Measurements from ENCODE around the gene RPS3A.
"Not testable (repeated sequence)": the region's sequence is repeated elsewhere in the genome, so short reads cannot be mapped to it uniquely, and the experiment has no call there.

The RPS3A gene

DNA sequence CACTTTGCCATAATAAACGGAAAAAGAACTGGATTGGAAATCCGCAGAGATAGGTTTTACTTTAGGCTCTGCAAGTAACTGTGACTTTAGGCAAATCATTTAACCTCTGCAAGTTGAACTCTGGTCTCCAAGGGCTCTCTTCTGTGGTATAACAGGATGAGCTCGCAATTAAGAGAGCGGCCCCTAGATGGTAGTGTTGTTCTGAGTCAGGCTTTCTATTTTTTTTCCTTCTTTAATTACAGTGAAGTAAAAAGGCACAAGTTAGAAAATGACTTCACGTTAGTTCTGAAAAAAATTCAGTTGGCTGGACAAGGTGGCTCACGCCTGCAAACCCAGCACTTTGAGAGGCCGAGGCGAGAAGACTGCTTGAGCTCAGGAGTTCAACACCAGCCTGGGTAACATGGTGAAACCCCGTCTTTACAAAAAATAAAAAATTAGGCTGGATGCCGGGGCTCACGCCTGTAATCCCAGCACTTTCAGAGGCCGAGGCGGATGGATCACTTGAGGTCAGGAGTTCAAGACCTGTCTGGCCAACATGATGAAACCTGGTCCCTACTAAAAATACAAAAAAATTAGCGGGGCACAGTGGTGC is 18.0 kb downstream of the RPS3A start:
- peak; percentile 10 for DNase-seq

DNA sequence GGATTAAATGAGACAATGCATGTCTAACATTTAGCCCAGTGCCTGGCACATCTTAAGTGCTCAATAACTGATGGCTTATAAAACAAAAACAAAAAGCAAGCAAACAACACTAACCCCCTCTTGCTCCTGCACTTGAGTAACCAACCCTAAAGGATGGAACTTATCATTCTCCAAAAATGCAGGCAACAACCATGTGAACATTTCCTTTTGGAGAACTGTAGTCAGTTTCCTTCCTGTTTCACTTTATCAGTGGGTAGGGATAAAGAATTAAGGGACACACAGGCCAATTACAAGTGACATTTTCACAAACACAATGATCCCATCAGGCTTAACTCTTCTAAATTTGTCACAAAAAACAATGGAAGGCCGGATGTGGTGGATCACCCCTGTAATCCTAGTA is 30.4 kb downstream of the RPS3A start:
- no peak for DNase-seq

DNA sequence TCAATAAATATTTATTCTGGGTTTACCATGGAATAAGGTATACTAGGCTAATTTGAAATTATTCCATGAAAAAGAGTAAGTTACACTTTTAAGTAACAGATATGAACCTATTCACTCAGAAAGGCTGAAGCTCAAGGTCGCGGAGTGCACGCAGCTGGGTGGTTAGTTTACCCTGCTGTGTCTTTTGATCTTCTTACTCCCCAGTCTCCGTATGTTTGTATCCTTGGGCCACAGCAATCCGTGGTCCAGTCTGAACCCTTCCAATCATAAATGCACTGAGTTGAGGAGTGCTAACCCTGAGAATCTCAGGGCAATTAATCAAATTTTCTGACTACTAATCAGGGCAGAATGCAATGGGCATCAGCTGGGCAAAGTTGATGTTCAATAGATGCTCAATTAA is 33.9 kb downstream of the RPS3A start:
- DNase-seq = no peak

DNA sequence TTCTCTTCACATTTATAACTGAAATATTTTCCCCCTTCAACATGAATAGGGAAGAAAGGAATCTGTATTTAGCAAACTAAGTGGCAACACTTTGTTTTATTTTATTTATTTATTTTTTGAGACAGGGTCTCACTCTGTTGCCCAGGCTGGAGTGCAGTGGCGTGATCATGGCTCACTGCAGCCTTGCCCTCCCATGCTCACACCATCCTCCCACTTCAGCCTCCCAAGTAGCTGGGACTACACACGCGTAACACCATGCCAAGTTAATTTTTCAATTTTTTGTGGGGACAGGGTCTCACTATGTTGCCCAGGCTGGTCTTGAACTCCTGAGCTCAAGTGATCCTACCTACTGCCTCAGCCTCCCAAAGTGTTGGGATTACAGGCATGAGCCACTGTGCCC is 36.6 kb downstream of the RPS3A start:
- not testable (repeated sequence) for DNase-seq

DNA sequence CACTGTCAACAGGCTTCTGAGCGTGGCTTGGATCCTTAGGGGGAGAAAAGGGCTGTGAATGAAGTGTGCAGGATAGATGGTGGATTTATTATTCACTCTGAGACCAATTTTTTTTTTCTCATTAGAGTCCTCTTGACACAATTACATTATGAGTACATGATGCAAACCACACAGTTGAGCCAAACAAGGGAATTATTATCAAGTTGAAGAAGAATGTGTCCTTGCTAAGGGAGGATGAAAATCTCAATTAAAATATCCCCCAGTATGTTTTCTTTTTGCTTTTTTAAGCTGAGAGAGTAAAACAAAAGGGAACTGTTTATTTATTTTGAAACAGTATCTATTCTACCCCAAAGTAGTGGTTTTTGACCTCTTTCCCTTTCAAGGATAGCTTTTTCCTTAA is 40.4 kb downstream of the RPS3A start:
- no peak for DNase-seq

DNA sequence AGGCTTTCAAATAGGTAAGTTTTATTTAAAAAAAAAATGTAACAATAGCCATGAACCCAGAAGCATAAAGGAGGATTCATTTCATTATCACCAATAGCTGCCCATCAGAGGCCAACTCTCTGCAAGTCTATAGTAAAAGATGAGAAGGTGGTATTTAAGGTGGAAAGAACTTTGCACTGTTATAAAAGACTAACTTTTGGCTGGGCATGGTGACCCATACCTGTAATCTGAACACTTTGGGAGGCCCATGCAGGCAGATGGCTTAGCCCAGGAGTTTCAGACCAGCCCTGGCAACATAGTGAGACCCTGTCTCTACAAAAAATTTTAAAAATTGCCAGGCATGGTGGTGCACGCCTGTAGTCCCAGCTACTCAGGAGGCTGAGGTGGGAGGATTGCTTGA is 43.3 kb downstream of the RPS3A start:
- no peak for DNase-seq

DNA sequence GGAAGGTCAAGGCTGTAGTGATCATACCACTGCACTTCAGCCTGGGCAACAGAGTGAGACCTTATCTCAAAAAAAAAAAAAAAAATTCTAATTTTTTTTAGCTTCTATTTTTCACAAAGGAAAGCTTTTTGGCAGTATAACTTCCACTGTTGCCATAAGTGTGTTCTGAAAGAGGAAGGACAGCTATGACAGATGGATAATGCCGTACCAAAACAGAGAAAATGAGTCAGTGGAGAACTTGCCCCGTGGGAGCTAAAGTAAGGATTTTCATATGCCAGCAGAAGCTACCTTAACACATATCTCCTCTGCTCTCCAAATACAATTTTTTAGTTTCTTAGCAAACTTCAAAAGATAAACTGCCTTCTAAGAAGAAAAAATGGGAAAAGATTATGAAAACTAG is 43.7 kb downstream of the RPS3A start:
- no peak for DNase-seq

DNA sequence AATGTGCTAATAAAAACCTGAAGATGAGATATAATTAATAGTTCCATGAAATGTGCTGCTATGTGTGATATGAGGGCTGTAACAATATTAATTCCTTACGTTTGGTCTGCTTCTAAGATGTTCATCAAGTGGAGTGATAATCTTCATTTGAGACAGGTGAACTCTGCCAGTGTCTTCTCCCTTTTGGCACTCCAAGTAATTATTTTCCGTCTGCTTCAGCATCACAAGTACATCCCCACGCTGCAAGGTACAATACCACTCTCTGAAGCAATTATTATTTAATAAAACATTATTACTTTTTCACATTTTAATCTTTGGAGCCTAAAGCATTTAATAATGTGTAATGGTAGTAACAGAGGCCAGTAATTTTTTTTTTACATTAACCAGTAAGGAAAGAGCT is 44.4 kb downstream of the RPS3A start:
- DNase-seq = no peak

DNA sequence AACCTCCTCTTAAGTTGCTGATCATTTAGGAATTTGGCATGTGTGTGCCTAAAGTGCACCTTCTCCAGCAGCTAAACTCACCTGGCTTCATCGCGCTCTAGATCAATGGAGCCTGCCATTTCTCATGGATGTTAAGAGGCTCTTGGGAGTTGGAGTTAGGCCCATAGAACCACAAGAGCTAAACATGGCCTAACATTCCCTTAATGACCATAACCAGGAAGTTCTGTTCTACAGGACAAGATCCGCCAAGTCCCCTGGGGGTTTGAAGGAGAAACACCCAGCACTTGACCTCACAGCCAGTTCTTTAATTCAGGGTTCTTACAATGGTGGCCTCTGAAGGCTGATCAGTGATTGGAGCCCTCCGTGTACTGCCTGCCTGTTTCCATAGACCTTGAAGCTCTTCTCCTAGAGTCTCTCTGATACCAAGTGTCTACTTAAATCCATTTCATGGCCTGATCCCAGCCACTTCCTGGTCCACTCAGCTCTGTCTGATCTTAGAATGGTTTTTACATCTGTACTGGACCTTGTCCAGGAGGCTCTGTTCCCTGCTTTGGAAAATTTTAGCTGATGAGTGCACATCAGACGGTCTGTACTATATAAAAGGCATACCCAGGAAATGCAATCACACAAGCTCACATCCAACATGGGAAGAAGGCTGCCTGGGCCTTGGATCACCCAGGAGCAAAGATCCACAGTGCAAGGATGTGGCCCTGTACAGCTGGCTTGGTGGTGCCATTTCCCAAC is 45.1 kb downstream of the RPS3A start:
- no peak for DNase-seq

DNA sequence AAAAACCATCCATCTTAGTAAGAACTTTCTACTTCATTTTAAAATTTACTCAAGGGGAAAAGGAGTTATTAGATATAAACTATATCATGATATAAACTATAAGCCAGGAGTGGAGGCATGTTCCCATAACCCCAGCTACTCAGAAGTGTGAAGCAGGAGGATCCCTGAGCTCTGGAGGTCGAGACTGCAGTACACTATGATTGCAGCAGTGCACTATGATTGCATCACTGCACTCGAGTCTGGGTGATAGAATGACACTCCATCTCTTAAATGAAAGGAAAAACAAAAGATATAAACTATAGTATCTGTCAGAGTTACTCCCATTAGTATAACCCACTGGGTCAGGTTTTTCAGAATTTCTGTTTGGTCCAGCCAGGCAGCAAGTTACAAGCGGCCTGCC is 47.6 kb downstream of the RPS3A start:
- no peak for DNase-seq

DNA sequence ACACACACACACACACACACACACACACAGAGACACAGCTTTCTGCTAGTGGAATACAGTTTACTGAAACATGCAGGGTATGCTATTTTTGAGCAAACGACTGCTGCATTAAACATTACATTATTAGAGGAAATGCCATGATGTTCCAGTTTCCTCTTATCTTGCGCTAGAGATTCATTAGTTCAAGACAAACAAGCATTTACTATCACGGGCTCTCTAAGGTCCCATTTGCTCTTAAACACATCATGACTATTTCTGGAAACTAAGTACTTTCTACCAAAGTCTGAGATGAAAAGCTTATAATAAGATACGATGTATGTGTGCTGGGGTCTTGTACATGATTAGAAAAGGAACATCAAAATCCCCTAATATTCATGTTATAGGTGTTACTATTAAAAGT is 48.8 kb downstream of the RPS3A start:
- DNase-seq = no peak

DNA sequence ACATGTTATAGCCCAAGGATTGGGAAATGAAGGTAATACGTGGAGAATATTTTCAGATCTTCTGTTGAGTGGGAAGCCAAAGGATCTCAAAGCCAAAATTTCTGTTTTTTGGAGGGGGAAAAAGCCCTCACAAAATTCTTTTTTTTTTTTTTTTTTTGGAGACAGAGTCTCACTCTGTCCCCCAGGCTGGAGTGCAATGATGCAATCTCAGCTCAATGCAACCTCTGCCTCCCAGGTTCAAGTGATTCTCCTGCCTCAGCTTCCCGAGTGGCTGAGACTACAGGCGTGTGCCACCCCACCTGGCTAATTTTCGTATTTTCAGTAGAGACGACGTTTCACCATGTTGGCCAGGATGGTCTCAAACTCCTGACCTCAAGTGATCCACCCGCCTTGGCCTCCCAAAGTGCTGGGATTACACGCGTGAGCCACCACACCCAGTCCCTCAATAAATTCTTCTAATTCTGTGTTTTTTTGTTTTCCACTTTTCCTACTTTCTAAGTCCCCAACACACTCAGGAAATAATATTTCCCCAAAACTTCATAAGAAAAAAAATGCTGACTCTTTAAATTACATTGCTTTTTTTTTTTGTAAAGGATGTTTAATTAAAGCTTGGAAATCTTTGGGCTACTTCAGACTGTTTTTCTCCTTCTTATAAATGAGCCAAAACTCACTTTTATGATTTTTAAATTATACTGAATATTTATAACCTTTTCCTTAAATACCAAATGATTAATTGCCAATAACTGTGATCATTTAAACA is 51.6 kb downstream of the RPS3A start:
- no peak for DNase-seq

DNA sequence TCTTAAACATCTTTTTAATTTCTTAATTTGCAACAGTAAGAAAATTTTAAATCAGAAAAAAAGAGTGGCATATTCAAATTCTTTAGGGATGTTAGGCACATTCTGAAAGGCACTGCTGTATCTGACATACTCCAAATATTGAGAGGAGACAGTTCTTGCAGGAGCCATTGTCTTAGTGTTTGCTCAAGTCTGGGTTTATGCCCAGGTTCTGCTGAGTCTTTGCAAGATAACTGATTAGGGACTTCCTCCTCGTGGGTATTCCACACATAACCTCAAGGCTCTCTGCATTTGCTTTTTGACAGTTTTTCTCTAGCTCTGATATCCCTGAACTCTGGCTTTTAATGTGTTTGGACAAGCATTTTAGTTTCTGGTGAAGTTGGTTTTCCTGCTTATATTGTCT is 52.6 kb downstream of the RPS3A start:
- no peak for DNase-seq

DNA sequence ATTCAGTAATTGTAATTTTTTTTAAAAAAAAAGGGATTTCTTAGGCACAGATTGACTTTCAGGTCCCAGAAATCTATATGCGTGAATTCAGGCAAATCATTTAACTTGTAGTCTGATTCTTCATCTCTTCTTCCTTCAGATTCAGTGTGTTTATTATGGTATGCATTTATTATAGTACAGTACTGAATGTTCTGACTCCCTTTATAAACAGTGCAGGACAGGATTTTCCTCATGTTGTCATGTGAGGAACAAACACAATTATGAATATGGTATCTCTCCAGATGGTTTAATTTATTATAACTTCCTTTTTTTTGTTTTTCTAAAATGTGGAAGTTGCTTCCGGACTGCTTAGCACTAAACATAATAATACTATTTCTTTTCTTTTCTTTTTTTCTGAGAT is 54.2 kb downstream of the RPS3A start:
- DNase-seq = no peak
